Activated CD8-positive, alpha-beta memory T cell treated with anti-CD3 and anti-CD28 coated beads for 36 hours (primary cell): Measurements from ENCODE around the gene MRPL34. TPM values are rescaled to one million over a fixed set of nuclear protein-coding genes. Genes with fewer than 3 reads are reported as not detected.

ENCODE experiments used
- CTCF ChIA-PET: fragments of 350-600 bp; sonication (Branson Sonifier 250); formaldehyde crosslinking; loops from one replicate; lab custom pipeline; 2021; ENCODE audit warnings: antibody characterized with exemption; lab: Charles Lee
- POLR2A ChIA-PET: fragments of 350-600 bp; sonication (Branson Sonifier 250); formaldehyde crosslinking; loops from one replicate; lab custom pipeline; 2021; ENCODE audit warnings: antibody characterized with exemption; lab: Charles Lee
- total RNA-seq, 2 experiments: library from RNA; stranded (reverse); gene quantifications; one replicate each; pipeline ENCODE4 v1.2.3, GENCODE V29; 2021

Gene MRPL34
- total RNA-seq, 2 experiments from 2014 or later = 126 to 132 TPM

DNA sequence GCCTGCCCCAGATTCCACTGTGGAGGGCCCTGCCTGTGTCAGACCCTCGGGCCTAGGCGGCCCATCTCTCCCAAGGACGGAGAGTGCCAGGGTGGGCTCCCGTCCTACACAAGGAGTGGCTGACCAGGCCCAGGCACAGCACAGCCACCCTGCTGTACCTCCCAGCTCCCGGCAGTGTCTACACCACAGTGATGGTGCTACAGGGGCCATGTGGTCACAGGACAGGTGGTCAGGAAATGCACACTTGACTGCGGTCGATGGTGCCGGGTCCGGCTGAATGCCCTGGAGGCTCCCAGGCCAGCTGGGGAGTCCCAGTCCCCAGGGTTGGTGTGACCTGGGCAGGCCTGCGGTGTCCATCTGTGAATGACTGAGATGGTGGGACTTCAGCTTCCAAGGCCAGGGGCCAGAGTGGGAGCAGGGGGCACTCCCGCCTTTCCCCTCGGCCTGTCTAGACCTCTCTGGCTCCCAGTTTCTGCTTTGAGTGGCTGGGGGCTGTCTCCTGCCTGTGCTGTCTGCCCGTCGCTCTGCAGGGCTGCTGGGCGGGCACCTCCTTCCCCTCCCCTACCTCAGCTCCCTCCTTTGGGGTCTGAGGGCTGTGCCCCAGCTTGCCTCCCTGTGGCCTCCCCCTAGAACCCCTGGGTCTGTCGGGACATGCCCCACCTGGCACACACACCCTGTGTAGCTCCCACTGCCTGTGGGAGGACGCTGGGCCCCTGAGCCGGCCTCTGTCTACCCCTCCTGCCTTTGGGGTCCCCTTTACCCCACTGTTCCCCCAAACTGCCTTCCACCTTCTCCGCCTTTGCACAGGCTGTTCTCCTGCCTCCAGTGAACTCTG lies 16.2 kb downstream of the MRPL34 start:
- ChIA-PET CTCF (interaction anchor here (0.7 to 1.1 kb wide), 2 partner anchors 10 to 12 kb away, joined by 3 to 4 read pairs; no protein-coding TSS in a partner anchor), POLR2A (interaction anchor here (0.5 kb wide), 1 partner anchor 104 kb away, joined by 3 read pairs; no protein-coding TSS in a partner anchor)

DNA sequence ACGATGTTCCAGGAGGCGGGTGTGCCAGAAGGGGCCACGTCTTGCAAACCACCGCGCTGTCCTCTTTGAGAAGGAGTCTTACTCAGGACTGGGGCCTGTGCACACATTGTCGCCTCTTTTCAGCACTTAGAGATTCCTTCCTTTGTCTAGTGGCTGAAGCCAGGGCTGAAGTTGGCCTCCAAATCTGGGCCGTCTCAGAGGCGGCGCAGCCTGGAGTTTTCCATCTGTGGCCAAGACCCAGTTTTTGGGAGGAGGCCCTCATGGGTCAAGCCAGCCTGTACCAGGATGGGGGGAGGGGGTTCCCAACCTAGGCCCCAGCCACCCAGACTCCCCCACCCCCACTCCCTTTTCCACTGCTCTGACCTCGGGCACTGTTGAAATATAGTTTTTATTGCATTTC lies 17.2 kb downstream of the MRPL34 start:
- ChIA-PET POLR2A (interaction anchor here (0.5 kb wide), 1 partner anchor 103 kb away, joined by 3 read pairs; no protein-coding TSS in a partner anchor), CTCF (no interaction called here)

DNA sequence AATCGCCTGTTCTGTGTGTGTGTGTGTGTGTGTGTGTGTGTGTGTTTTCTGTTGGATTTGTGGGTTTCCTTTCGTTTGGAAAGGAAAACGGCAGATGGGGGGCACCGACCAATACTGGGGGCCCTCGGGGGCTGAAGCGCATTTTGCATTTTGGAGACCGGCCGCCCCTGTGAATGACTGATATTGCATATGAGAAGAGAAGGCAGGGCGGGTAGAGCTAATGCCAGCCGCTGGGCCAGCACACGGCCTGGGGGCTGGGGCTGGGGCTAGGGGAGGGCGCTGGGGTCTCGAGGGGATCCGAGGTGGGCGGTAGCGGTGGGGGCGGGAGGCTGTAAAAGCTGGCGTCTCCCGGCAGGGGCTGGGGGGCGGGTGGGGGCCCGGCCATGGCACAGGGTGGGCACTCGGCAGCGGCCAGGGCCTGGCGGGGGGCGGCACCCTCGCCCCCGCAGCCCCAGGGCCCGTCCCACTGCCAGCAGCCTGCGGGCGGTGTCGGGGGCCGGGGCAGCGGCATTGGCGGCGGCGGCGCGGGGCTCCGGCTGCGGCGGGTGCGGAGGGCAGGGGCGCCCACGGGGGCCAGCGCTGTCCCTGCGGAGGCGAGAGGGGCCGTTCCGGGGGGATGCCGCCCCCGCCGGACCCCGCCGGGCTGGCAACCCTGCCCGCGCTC lies 17.8 kb downstream of the MRPL34 start:
- ChIA-PET CTCF (interaction anchor here (0.6 kb wide), 1 partner anchor 618 kb away, joined by 3 read pairs; no protein-coding TSS in a partner anchor), POLR2A (no interaction called here)

DNA sequence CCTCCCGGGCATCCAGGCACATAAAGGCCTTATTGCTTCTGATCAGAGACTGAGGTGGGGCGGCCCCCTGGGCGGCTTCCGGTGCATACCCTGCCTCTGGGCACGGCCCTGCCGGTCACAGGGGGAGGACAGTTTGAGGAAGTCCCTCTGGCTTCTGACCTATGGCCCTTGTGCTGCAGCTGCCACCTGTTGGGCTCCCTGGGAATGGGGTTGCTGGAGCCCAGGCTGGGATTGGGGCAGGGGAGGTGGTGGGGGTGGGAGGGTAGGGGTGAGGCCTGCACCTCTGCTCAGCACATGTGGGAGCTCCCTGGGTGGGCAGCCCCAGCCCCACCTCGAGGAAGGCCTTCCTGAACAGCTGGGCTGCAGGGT lies 18.3 kb downstream of the MRPL34 start:
- ChIA-PET POLR2A (no interaction called here), CTCF (interaction anchor here (0.6 kb wide), 2 partner anchors 31 to 617 kb away, joined by 3 read pairs; no protein-coding TSS in a partner anchor)

DNA sequence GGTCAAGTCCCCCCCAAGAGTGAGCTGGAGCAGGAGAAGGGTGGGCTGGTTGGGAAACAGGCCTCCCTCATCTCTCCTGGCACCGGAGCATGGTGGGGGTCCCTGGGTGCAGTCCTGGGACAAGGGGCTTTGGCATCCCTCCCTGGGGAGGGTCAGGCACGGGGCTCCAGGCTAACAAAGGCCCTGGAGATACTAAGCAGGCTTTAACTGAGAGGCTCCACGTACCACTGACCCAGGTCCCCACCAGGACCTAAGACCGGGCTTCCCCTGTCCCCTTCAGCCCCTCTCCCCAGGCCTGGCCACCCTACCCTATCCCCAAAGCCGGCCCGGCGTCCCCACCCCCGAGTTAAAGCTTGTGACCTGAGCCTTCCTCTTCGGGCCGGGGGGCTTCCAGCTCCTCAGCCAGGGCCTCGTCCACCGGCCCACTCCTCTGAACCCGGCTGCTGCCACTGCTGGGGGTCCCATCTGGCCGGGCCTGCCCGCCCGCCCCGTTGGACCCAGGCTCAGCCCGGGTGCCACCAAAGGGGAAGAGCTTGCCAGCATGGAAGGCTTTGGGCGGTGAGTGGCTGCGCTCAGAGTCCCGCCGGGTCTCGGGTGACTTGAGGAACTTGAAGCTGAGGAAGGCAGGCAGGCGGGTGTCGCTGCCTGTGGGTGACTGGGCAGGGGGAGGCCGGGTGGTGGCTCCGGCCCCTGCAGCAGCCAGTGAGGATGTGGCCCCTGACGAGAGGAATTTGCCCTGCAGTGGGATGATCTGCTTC lies 18.9 kb downstream of the MRPL34 start:
- POLR2A ChIA-PET = interaction anchor here (0.5 to 0.6 kb wide), 2 partner anchors 8 to 42 kb away, joined by 3 to 6 read pairs; no protein-coding TSS in a partner anchor
- CTCF ChIA-PET = interaction anchor here (0.6 to 1.1 kb wide), 2 partner anchors 15 to 32 kb away, joined by 3 read pairs; partner anchors contain the start of gene DDA1

DNA sequence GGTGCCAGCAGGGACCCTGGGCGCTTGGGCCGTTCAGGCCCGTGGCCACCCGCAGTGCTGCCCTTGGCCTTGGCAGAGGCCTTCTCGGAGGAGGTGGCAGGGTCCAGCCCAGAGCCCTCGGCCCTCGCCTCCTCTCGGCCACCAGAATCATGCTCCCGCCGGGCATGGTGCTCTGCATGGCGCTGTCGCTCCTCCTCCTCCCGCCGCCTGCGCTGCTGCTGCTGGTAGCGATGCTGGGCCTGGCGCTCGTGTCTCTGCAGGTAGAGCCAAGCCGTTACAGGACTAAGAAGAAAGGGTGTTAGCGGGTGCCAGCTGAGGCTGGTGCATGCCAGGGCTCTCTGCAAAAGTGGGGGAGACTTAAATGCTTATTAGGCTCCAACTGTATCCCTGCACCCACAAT lies 19.5 kb downstream of the MRPL34 start:
- CTCF ChIA-PET = interaction anchor here (1.1 kb wide), 1 partner anchor 16 kb away, joined by 3 read pairs; the partner anchor contains the start of gene DDA1
- POLR2A ChIA-PET = interaction anchor here (0.6 kb wide), 1 partner anchor 8 kb away, joined by 3 read pairs; no protein-coding TSS in a partner anchor

DNA sequence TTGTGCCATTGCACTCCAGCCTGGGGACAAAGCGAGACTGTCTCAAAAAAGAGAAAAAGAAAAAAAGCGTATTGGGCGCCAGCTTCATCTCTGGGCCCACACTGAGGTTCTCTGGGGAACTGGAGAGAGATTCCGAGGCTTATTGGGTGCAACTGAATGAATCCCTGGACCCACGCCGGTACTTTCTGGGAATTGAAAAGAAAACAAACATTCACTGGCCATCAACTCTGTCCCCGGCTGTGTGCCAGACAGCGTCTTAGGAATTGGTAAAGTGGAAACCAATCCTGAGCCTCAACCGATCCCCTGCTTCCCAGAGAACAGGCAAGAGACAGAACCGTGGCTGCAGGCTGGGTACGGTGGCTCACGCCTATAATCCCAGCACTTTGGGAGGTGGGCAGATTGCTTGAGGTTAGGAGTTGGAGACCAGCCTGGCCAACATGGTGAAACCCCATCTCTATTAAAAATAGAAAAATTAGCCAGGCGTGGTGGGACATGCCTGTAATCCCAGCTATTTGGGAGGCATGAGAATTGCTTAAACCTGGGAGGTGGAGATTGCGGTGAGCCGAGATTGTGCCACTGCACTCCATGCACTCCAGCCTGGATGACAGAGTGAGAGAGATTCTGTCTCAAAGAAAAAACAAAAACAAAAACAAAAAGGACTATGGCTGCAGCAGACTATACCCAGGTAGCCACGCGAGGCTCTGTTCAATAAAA lies 20.4 kb downstream of the MRPL34 start:
- ChIA-PET CTCF (interaction anchor here (1.0 kb wide), 1 partner anchor 10 kb away, joined by 3 read pairs; no protein-coding TSS in a partner anchor), POLR2A (no interaction called here)

DNA sequence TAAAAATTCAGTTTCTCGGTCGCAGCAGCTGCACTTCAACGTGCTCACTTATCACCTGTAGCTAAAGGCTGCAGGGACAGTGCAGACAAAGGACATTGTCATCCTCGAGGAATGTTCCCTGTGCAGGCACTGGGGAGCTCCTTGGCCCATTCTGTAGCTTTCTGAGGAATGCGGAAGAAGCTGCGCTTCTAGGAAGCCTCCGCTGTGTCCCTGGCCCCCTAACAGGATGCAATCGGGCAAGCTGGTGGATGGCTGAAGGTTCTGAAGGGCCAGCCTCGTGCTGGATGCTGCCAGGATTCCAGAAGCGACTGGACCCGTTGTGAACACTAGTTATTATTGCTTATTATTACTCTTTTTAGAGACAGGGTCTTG lies 20.9 kb downstream of the MRPL34 start:
- CTCF ChIA-PET = interaction anchor here (1.0 kb wide), 1 partner anchor 9 kb away, joined by 3 read pairs; no protein-coding TSS in a partner anchor
- POLR2A ChIA-PET = no interaction called here

DNA sequence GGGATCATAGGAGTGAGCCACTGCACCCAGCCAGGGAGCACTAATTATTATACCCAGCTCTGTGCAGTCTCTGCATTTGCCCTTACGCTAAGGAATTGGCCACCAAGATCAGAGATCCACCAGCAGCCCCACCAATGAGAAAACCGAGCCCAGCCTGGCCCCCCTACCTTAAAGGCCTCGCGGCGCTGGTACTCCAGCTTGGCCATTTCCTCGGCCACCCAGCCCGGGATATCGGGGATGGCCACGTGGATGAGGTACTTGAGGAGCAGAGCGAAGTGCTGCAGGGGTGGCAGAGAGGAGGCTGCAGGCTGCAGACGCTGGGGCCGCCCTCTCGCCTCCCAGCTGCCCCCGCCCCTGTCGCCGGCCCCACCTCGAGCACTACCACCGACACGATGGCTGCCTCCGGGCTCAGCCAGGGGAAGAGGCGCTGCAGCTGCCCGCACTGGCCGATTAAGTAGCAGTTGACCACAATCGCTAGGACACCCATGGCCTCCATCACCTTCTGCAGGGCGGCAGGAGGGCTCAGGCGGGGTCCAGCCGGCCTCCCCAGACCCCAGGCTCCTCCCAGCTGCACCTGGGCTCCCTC lies 21.5 kb downstream of the MRPL34 start:
- ChIA-PET POLR2A (interaction anchor here (0.6 kb wide), 1 partner anchor 9 kb away, joined by 4 read pairs; no protein-coding TSS in a partner anchor), CTCF (interaction anchor here (1.0 kb wide), 1 partner anchor 8 kb away, joined by 3 read pairs; no protein-coding TSS in a partner anchor)

DNA sequence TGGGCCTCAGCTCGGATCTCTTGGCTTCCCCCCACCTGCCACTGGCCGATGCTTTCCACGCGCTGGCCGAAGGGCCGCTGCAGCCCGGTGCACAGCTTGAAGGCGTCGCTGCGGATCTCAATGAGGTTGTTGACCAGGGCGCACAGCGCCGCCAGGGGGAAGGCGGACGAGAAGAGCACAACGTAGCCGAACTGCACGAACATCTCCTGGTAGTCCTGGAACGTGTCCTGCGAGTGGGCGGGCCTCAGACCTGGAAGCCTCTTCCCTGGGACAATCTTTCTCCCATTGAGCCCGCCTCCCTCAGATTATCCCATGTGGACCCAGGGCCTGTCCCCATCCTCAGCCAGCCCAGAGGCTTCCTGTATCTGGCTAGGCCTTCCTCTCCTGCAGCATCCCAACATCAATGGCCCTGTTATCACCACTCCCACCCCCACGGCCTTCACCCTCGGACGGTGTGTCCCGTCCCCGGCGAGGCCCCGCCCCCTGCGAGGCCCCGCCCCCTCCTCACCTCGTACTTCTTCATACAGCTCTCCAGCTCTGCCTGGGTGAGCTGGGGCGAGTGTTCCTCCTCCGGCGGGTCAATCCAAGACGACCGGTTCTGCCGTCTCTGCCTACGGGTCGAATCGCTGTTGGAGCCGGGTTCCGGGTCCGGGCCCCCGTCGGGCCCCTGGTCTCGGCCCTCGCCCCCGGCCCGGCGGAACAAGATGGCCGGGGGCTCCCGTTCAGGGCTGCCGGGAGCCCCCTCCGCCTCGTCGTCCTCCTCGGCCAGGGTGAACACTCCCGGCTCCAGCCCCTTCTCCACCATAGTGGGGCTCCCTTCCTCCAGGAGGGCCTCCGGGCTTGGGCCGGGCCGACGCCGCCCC lies 22.2 kb downstream of the MRPL34 start:
- POLR2A ChIA-PET = interaction anchor here (0.6 to 1.3 kb wide), 3 partner anchors 10 to 19 kb away, joined by 3 to 4 read pairs (median 3); partner anchors contain the start of gene DDA1
- CTCF ChIA-PET = no interaction called here

DNA sequence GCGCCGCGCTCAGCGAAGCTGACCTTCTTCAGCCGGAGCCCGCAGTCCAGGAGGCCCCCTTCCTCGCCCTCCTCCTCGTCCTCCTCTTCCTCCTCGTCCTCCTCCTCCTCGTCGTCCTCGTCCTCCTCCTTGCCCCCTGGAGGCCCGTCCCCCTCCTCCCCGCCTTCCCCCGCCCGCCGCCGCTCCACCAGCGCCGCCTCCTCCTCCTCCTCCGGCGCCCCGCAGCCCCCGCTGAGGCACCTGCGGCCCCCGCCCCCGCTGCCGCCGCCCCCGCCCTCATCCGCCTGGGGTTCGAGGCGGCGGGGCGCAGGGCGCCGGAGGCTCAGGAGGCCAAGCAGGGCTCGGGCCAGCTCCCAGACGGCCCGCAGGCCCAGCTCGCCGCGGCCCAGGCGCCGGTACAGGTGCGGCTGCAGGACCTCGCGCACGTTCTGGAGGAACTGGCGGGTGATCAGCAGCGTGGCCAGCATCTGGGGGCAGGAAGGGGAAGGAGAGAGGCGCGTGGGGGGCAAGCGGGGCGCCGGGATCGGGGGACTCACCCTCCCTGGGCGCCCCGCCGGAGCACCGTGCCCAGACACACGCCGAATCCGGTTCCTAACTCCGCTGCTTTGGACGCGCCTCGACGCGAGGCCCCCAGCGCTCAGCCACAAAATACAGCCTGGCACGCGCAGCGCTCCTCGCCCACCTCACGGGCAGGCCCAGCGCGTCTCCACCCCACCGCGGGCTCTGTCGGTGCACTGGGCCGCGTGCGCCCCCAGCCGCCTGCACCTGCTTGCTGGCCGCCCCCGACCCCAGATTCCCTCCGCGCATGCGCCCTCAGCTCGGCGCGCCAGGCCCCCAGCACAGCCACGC lies 23.1 kb downstream of the MRPL34 start:
- CTCF ChIA-PET = interaction anchor here (0.9 kb wide), 1 partner anchor 57 kb away, joined by 3 read pairs; no protein-coding TSS in a partner anchor
- POLR2A ChIA-PET = interaction anchor here (1.0 to 1.3 kb wide), 2 partner anchors 16 to 19 kb away, joined by 3 read pairs; partner anchors contain the start of gene DDA1

DNA sequence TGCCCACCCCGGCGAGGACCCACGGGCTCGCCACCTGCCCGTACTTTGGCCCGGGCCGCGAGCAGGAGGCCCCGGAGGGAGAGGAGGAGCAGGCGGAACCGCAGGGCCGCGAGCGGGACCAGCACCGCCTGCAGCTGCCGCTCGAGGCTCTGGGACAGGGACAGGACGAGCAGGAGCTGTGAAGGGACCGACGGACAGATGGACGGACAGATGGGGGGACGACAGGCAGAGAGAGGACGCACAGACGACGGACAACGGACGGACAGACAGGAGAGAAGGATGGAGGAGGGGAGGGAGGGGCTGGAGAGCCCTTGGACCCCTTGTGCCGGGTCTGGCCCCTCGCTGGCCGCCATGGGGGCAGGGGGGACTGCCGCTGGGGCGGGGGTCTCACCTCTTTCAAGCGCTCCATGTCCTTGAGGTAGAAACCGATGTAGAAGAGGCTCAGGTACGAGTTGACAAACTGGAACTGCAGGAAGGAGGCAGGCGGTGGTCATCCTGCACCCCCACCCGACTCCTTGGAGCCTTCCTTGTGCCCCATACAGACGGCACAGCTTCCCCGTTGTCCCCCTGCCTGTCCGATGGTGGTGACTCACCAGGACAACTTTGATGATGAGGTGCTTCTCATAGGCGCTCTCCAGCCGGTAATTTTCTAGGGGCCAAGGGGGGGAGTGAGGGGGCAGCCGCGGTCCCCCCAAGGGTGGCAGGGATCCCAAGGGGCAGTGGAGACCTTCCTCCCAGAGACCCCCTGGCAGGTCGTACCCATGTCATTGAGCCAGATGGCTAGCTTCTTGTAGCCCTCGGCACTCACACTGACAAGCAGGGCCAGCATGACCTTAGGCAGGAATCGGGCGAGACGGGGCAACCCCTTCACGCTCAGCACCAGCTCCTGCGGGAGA lies 23.9 kb downstream of the MRPL34 start:
- CTCF ChIA-PET = interaction anchor here (0.9 kb wide), 1 partner anchor 56 kb away, joined by 3 read pairs; no protein-coding TSS in a partner anchor
- POLR2A ChIA-PET = no interaction called here

DNA sequence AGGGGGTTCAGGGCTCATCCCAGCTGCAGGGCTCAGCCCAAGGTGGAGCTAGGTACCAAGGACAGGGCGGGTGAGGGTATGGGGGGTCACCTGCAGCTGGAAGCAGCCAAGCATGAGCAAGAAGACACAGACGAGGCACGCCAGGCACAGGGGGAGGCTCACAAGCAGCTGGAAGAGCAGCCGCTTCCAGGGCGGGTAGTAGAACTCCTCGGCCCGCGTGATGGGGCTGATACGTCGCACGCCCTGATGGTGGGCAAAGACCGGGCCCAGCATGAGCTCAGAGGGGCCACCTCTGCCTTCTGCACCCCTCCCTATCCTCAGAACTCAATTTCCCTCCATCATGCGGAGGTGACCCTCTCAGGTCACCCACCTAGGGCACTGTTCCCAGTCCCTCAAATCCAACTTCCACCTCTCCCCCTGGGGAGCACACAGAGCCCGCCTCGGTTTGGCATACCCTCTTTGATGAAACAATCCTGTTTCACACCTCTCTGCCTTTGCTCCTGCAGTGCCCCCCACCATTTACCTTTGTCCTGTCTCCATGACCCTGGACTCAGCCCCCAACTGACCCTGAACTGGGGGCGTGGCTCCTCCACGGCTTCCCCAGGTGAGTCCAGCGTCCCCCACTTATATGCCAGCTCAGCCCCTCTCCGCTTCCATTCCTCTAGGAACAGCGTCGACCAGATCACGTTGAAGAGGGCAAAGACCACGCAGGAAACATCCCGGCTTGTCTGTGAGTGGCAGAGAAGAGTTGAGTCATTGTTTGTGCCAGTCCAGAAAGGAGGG lies 24.8 kb downstream of the MRPL34 start:
- POLR2A ChIA-PET = interaction anchor here (1.0 kb wide), 1 partner anchor 12 kb away, joined by 5 read pairs; no protein-coding TSS in a partner anchor
- CTCF ChIA-PET = no interaction called here

DNA sequence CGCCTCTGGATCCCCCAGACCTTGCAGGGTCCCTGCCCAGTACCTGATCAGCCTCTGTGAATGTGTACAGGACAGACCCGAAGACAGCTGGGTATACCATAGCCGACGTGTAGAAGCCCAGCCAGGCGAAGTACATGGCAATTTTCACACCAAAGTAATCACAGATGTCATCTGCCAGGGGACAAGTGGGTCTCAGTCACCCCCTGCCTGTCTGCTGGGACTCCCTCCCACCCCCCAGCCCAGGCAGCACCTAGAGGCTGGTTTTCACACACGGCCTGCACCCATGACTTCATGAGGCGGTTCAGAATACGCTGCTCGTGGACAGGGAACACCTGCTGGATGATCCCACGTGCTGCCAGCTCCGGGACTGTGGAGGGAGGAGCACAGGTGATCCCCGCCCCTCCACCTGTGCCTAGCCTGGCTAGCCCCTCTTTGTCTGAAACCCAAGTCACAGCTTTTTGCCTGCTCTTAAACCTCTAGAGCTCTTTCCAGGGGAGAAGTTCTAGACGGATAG lies 25.4 kb downstream of the MRPL34 start:
- ChIA-PET CTCF (no interaction called here), POLR2A (interaction anchor here (1.0 kb wide), 1 partner anchor 12 kb away, joined by 5 read pairs; no protein-coding TSS in a partner anchor)
